ENCODE measurements around the gene DGCR6L.

GRCh38 chr22:20298110-20298802 is 21.6 kb downstream of the DGCR6L start:
- no peak for TF ChIP-seq CTCF (IDR thresholded peaks at IDR 0.05; ENCODE audit: low read depth, low read length, poor library complexity, severe bottlenecking)
- TF ChIP-seq EZH2phosphoT487 (IDR thresholded peaks at IDR 0.05; ENCODE audit: borderline replicate concordance, low read length), result no peak

All from DOHH2 (cell line).